ENCODE measurements around the gene SDS. TPM values are rescaled to one million over a fixed set of nuclear protein-coding genes. Genes with fewer than 3 reads are reported as not detected.

Gene SDS
- total and polyA plus RNA-seq, 2 experiments from 2014 or later, result 0.57 TPM; not detected in 1

GRCh38 chr12:113414519-113415038 is 10.9 kb upstream of the SDS start (continued):
- TF ChIP-seq POLR2AphosphoS5 (IDR thresholded peaks at IDR 0.05; ENCODE audit: low read depth) (no peak), EZH2phosphoT487 (IDR thresholded peaks at IDR 0.05; ENCODE audit: unreplicated experiment) (no peak), CTCF (conservative IDR thresholded peaks at IDR 0.05; ENCODE audit: low read depth in 2 of 2) (no peak), EZH2 (IDR thresholded peaks at IDR 0.05; ENCODE audit: low read depth, unreplicated experiment) (no peak), REST (IDR thresholded peaks at IDR 0.05; ENCODE audit: unreplicated experiment) (no peak)

GRCh38 chr12:113413488-113413939 is 9.8 kb upstream of the SDS start:
- Histone ChIP-seq H3K4me1 (ENCODE audit: insufficient read depth) (no peaks in the 10 kb centered on the region), H3K9me2 (ENCODE audit: insufficient read depth) (no peaks in the 10 kb centered on the region), H3K4me2 (no peak overlapping the region), H2AFZ (no peak overlapping the region), H3K79me2 (replicated peaks; ENCODE audit: insufficient read depth) (no peaks in the 10 kb centered on the region), H3K4me3 (no peak overlapping the region), H3K36me3 (ENCODE audit: insufficient read depth) (no peaks in the 10 kb centered on the region), H3F3A (replicated peaks; ENCODE audit: low read depth) (no peaks in the 10 kb centered on the region), H3K27ac (ENCODE audit: low read depth) (no peak overlapping the region), H3K27me3 (ENCODE audit: insufficient read depth) (no peaks in the 10 kb centered on the region), H4K20me1 (replicated peaks; ENCODE audit: insufficient read depth) (no peaks in the 10 kb centered on the region)
- TF ChIP-seq JUNB (IDR thresholded peaks at IDR 0.05; ENCODE audit: unreplicated experiment) (no peak), EZH2 (IDR thresholded peaks at IDR 0.05; ENCODE audit: low read depth, unreplicated experiment) (no peak), ZNF114 (CRISPR knock-in tag; IDR thresholded peaks at IDR 0.05) (no peak)
- DNase-seq (ENCODE audit: low spot score) (no peak), ATAC-seq (no peak; the same call in 2 of the 3 replicates)
- Mint-ChIP-seq H3K36me3 (ENCODE audit: low read depth) (no peaks in the 10 kb centered on the region), H3K4me3 (no peak overlapping the region), H3K4me1 (peaks cover 8% of the 10 kb centered on the region; the same call in 2 of the 3 replicates), H3K27me3 (ENCODE audit: insufficient read depth, low read depth, poor library complexity) (peaks cover 12% of the 10 kb centered on the region), H3K27ac (no peak overlapping the region), H3K9me3 (no peaks in the 10 kb centered on the region)

Measured in GM23338 (cell line).